Endothelial cell of umbilical vein (primary cell): ENCODE results near the gene NRAS. TPM values are rescaled to one million over a fixed set of nuclear protein-coding genes. Genes with fewer than 3 reads are reported as not detected.

ENCODE experiments used
- BruUV-seq: library from RNA; stranded (reverse); fragments of 400-500 nt; replicated peaks from 2 replicates; lab custom pipeline; 2021; lab: Mats Ljungman, UMichigan
- CTCF ChIA-PET: fragments of 300-600, 350-600 bp; sonication (Branson Sonifier 250); formaldehyde crosslinking; loops from one replicate; lab custom pipeline; 2021; ENCODE audit warnings: antibody characterized with exemption, inconsistent platforms; lab: Charles Lee
- POLR2A ChIA-PET: fragments of 300-600, 350-600 bp; sonication (Branson Sonifier 250); formaldehyde crosslinking; loops from one replicate; lab custom pipeline; 2021; ENCODE audit warnings: antibody characterized with exemption, inconsistent platforms; lab: Charles Lee
- DNase-seq: peaks from one replicate; pipeline ENCODE4 v3.0.0-alpha.2; 2011; ENCODE audit warnings: low read depth, low spot score
- FAIRE-seq: peaks from 2 replicates; lab custom pipeline; 2011; peaks lifted over from hg19 to GRCh38; lab: Jason Lieb, UNC
- H2AFZ ChIP-seq: 2 replicates; pipeline ENCODE4 v1.6.0; 2012; ENCODE audit warnings: low read depth, low read length, control low read depth, inconsistent platforms
- H3K27ac ChIP-seq: 2 replicates; pipeline ENCODE4 v1.5.1; 2011; ENCODE audit warnings: low read depth, mild to moderate bottlenecking, control low read depth, low read length, moderate library complexity; ENCODE audit not compliant: insufficient read depth
- H3K27me3 ChIP-seq, 2 experiments: 2 replicates each; pipeline versions ENCODE4 v1.6.0 to v1.6.1; 2011; ENCODE audit warnings: low read length in 2 of 2, mixed read lengths in 1 of 2; ENCODE audit not compliant: control insufficient read depth in 2 of 2, insufficient read depth in 2 of 2
- H3K36me3 ChIP-seq, 2 experiments: 2 replicates in 1 of 2; 3 replicates in 1 of 2; pipeline ENCODE4 v1.5.1; 2011; ENCODE audit warnings: low read length in 2 of 2, mild to moderate bottlenecking in 1 of 2, moderate library complexity in 1 of 2; ENCODE audit not compliant: control insufficient read depth in 2 of 2, insufficient read depth in 2 of 2; ENCODE audit errors: extremely low read depth in 1 of 2
- H3K4me1 ChIP-seq: 3 replicates; pipeline ENCODE4 v1.5.1; 2011; ENCODE audit warnings: mild to moderate bottlenecking, low read length; ENCODE audit not compliant: control insufficient read depth, insufficient read depth; ENCODE audit errors: extremely low read depth
- H3K4me2 ChIP-seq: 2 replicates; pipeline ENCODE4 v1.6.1; 2011; ENCODE audit warnings: low read length, control low read depth, mixed read lengths; ENCODE audit not compliant: insufficient read depth
- H3K4me3 ChIP-seq, 3 experiments: fragments of 200-600 bp in 1 of 3; sonication (generic), shearing (Covaris generic) in 1 of 3; replicated peaks in 1 of 3; 2 replicates each; pipeline ENCODE4 v1.5.1; 2011 to 2016; ENCODE audit warnings: control low read depth in 3 of 3, low read length in 3 of 3, mild to moderate bottlenecking in 2 of 3, inconsistent platforms in 1 of 3, low read depth in 1 of 3, moderate library complexity in 1 of 3; ENCODE audit not compliant: insufficient read depth in 1 of 3
- H3K79me2 ChIP-seq: 2 replicates; pipeline ENCODE4 v1.6.0; 2012; ENCODE audit warnings: low read length, inconsistent platforms; ENCODE audit not compliant: control insufficient read depth, insufficient read depth
- H3K9ac ChIP-seq: replicated peaks from 2 replicates; pipeline ENCODE3; 2011; ENCODE audit warnings: low read length, control low read depth; ENCODE audit not compliant: insufficient read depth; ENCODE audit errors: extremely low read depth
- H3K9me1 ChIP-seq: replicated peaks from 3 replicates; pipeline ENCODE4 v1.6.0; 2011; ENCODE audit warnings: mild to moderate bottlenecking, low read length; ENCODE audit not compliant: control insufficient read depth, insufficient read depth; ENCODE audit errors: extremely low read depth
- H3K9me3 ChIP-seq: replicated peaks from 2 replicates; pipeline ENCODE4 v1.5.1; 2012; ENCODE audit warnings: low read length, inconsistent platforms; ENCODE audit not compliant: control insufficient read depth, insufficient read depth
- H4K20me1 ChIP-seq: replicated peaks from 2 replicates; pipeline ENCODE3; 2011; ENCODE audit warnings: mild to moderate bottlenecking, low read length; ENCODE audit not compliant: control insufficient read depth, insufficient read depth; ENCODE audit errors: extremely low read depth
- CTCF ChIP-seq, 2 donors: IDR thresholded peaks; 1 replicate in 1 of 2; 2 replicates in 1 of 2; pipeline ENCODE4 v1.5.1; 2011; ENCODE audit warnings: low read length in 2 of 2, mild to moderate bottlenecking in 2 of 2, moderate library complexity in 2 of 2, control low read depth in 1 of 2, inconsistent platforms in 1 of 2, low read depth in 1 of 2; ENCODE audit not compliant: insufficient read depth in 1 of 2; ENCODE audit errors: extremely low read depth in 1 of 2
- EZH2 ChIP-seq: IDR thresholded peaks from 2 replicates; pipeline ENCODE4 v1.6.1; 2012; ENCODE audit warnings: borderline replicate concordance, low read depth, mild to moderate bottlenecking, moderate library complexity, low read length, inconsistent platforms; ENCODE audit not compliant: severe bottlenecking
- GATA2 ChIP-seq: IDR thresholded peaks from 2 replicates; pipeline ENCODE4 v1.7.0; 2011; ENCODE audit warnings: low read depth, mild to moderate bottlenecking, moderate library complexity, mixed read lengths, low read length; ENCODE audit not compliant: insufficient read length, insufficient read depth
- JUN ChIP-seq: IDR thresholded peaks from 2 replicates; pipeline ENCODE4 v1.6.1; 2011; ENCODE audit warnings: borderline replicate concordance, low read depth; ENCODE audit not compliant: insufficient read length, insufficient read depth
- MAX ChIP-seq: IDR thresholded peaks from 2 replicates; pipeline ENCODE4 v1.6.1; 2011; ENCODE audit not compliant: insufficient read depth, insufficient read length
- MYC ChIP-seq: IDR thresholded peaks from one replicate; pipeline ENCODE4 v1.6.1; 2011; ENCODE audit warnings: mild to moderate bottlenecking, low read depth, low read length
- POLR2AphosphoS5 ChIP-seq: IDR thresholded peaks from 2 replicates; pipeline ENCODE4 v1.6.1; 2012; ENCODE audit warnings: low read depth, mild to moderate bottlenecking, control low read depth, low read length, moderate library complexity; ENCODE audit not compliant: insufficient read depth
- dilution Hi-C: fragments of 300-500 bp; cut with MboI; formaldehyde crosslinking; loops from one replicate; pipeline ENCODE4 v1.15.0; 2019; ENCODE audit warnings: low sequenced_read_pairs; ENCODE audit not compliant: extremely low pct_ligation_motif_present
- intact Hi-C: fragments of 100-400 bp; cut with micrococcal nuclease; formaldehyde crosslinking; loops from one replicate; pipeline ENCODE4 v1.10.0; 2022
- polyA plus RNA-seq, 4 experiments: library from polyadenylated mRNA; depleted of rRNA in 3 of 4; stranded (reverse) in 3 of 4; unstranded in 1 of 4; fragments of >200 nt; gene quantifications; 2 replicates each; pipeline versions ENCODE4 v1.2.1 to v1.2.3, GENCODE V29; 2011 to 2012; ENCODE audit warnings: missing spikeins in 1 of 4
- total RNA-seq: library from RNA; stranded (reverse); gene quantifications from 2 replicates; pipeline ENCODE4 v1.2.3, GENCODE V29; 2021

Gene NRAS
- total and polyA plus RNA-seq, 2 donors (not counting 3 experiments of a cell fraction or from before 2014, with no cell fraction given), result 29.4 to 76.5 TPM

DNA sequence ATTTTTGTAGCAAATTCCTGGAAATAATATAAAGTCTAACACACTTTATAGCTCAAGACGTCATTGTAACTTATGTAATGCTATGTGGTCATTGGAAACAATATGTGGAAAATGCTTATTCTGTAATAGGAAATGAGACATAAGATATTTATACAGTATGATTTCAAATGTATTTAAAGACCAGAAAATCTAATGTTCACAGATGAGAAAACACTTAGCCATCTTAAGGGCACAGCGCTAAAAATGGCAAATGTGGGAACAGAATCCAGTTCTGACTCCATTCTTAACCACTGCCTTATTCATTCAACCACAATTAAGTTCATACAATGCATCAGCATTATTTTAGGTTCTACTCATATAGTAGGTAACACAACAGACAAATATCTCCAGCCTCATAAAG is 28.7 kb upstream of the NRAS start:
- no TSS peak for BruUV-seq
- Histone ChIP-seq H3K9me3 (no peaks in the 10 kb centered on the region), H2AFZ (no peak overlapping the region), H3K36me3 (peaks cover 5 to 36% of the 10 kb centered on the region in 2 experiments), H3K9me1 (no peaks in the 10 kb centered on the region), H3K4me1 (peaks cover 3% of the 10 kb centered on the region), H3K79me2 (peaks cover 99% of the 10 kb centered on the region), H3K9ac (no peak overlapping the region), H3K27me3 (no peaks in the 10 kb centered on the region), H3K27ac (no peak overlapping the region), H3K4me2 (no peak overlapping the region), H4K20me1 (peaks cover 48% of the 10 kb centered on the region), H3K4me3 (no peak overlapping the region)
- no peak for FAIRE-seq
- dilution Hi-C loops, result no loop called here
- TF ChIP-seq MAX (no peak), GATA2 (no peak), POLR2AphosphoS5 (no peak), MYC (no peak), CTCF (IDR thresholded peaks at IDR 0.05; ENCODE audit: extremely low read depth in 1 of 2, insufficient read depth in 1 of 2, low read depth in 1 of 2, low read length in 2 of 2) (no peak), EZH2 (no peak), JUN (peak; percentile 20)
- CTCF ChIA-PET, result interaction anchor here (2.2 kb wide), 1 partner anchor 25 kb away, joined by 7 read pairs; no protein-coding TSS in a partner anchor
- POLR2A ChIA-PET, result no interaction called here
- intact Hi-C loops, result loop anchor here (2.0 kb wide), 1 partner anchor 28 kb away; the partner anchor contains the start of gene NRAS
- DNase-seq, result peak; percentile 24
